Ureter (tissue), 1 donor: ENCODE measurements around the gene TGFB1. TPM values are rescaled to one million over a fixed set of nuclear protein-coding genes. Genes with fewer than 3 reads are reported as not detected.
"Not testable (repeated sequence)": the region's sequence is repeated elsewhere in the genome, so short reads cannot be mapped to it uniquely, and the experiment has no call there.

Experiments
- DNase-seq: peaks from one replicate; pipeline ENCODE4 v3.0.0-alpha.2; 2020; ENCODE audit warnings: low spot score
- total RNA-seq: library from RNA; stranded (reverse); gene quantifications from one replicate; pipeline ENCODE4 v1.2.4, GENCODE V29; 2023
- donor health status: DM: yes; HTN: yes; CAD: no.

The TGFB1 gene
- 26.3 TPM for total RNA-seq

DNA sequence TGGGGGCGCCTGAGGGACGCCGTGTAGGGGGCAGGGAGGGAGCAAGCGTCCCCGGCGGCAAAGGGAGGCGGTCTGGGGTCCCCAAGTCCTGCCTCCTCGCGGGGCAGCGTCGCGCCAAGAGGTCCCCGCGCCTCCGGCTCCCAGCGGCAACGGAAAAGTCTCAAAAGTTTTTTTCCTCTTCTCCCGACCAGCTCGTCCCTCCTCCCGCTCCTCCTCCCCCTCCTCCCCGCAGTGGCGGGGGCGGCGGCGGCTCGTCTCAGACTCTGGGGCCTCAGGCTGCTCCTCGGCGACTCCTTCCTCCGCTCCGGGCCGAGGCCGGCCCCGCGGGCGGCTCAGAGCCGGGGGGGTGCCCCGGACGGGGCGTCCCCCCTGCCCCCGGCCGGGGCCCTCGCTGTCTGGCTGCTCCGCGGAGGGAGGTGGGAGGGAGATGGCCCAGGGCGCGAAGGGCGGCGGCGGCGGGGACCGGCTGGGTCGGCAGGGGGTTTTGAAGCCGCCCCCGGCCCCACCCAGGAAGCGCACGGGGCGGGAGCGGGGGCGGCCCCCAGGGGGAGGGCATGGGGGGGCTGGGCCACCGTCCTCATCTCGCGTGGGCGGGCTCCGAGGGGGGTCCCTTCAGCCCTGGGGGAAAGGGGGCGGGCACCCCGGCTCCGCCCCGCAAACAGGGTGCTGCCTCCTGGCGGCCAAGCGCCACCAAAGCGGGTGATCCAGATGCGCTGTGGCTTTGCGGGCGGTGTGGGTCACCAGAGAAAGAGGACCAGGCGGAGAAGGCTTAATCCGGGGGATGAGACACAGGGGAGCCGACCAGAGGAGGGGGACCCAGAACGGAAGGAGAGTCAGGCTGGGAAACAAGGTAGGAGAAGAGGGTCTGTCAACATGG, at the start of gene TGFB1:
Gene TGFB1, minus strand, starts transcription at position 457 of the 877 bp plus-strand sequence. CDS start 878 bp downstream, outside the sequence.
- peak; percentile 86 for DNase-seq

- DNase-seq = no peak
Measured at GRCh38 chr19:41402010-41402409, 48.3 kb upstream of the TGFB1 start.

- DNase-seq = no peak
Measured at GRCh38 chr19:41401483-41401882, 47.8 kb upstream of the TGFB1 start.

DNA sequence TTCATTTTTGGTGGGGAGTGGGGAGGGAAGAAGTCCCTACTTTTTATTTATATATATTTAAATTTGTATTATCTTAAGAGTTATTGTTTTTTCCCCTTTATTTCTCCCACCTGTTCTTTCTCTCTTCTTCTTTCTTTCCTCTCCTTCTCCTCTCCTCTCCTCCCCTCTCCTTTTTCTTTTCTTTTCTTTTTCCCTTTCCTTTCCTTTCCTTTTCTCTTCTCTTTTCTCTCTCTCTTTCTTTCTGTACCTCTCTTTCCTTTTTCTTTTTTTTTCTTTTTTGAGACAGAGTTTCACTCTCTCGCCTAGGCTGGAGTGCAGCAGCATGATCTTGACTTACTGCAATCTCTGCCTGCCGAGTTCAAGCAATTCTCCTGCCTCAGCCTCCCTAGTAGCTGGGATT, 45.8 kb upstream of the TGFB1 start:
- DNase-seq = no peak

DNA sequence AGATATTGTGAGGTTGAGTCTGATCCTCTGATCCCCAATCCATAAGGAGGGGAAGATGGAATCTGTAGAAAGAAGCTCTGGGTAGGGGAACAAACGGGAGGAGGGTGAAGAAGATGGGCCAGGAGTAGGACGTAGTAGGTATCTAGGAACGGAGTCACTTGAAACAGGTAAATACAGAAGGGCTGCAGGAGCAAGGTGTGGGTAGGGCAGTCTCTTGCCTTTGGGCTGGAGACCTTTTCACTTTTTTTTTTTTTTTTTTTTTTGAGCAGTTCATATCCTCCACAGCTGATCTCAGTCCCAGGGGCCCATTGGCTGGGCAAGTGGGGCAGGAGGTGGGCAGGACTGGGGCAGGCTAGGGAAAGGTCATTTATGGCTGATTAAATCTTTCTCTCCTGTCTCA, 45.4 kb upstream of the TGFB1 start:
- no peak for DNase-seq

DNA sequence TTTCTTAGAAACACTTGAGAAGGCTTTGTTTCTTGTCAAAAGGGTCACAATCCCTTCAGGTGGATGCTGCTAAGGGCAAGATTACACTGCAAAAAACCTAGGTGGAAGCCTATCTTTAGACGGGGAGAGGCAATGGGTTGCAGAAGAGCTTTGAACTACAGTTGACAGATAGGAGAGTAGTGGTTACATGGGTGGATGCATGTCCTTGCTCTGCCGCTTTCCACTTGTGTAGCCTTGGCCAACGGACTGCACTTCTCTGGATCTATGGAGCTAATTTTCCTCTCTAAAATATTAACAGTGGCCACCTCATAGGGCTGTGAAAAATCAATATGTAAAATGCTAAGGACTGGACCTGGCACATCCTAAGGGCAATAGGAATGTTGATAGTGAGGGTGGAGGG, 44.9 kb upstream of the TGFB1 start:
- DNase-seq = no peak

GRCh38 chr19:41398050-41398418, 44.3 kb upstream of the TGFB1 start:
- no peak for DNase-seq

GRCh38 chr19:41397086-41398049, 43.6 kb upstream of the TGFB1 start, which contains the start of the genes BCKDHA and EXOSC5:
BCKDHA (plus strand) TSS chr19:41397818; CDS start chr19:41397828, 10 bp downstream.
EXOSC5 (minus strand) TSS chr19:41397359; CDS start chr19:41397328, 31 bp downstream.
- peak; percentile 99 for DNase-seq

GRCh38 chr19:41395355-41395754, 41.6 kb upstream of the TGFB1 start:
- DNase-seq = no peak

GRCh38 chr19:41392775-41393174, 39.1 kb upstream of the TGFB1 start:
- no peak for DNase-seq

- DNase-seq = no peak
Measured at GRCh38 chr19:41391618-41392017, 37.9 kb upstream of the TGFB1 start.

GRCh38 chr19:41386442-41386841, 32.7 kb upstream of the TGFB1 start:
- no peak for DNase-seq

DNA sequence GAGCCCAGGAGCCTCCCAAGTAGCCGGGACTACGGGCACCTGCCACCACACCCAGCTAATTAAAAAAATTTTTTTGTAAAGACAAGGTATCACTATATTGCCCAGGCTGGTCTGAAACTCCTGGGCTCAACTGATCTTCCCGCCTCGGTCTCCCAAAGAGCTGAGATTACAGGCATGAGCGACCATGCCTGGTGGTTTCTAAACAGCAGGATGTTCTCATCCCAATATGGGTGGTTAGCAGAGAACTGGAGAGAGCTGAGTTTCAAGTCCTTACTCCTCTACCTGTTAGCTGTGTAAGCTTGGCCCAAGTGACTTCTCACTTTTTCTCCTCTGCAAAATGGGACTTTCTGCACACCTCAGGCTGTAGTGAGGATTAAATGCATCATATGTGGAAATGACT, 30.6 kb upstream of the TGFB1 start:
- DNase-seq = no peak

DNA sequence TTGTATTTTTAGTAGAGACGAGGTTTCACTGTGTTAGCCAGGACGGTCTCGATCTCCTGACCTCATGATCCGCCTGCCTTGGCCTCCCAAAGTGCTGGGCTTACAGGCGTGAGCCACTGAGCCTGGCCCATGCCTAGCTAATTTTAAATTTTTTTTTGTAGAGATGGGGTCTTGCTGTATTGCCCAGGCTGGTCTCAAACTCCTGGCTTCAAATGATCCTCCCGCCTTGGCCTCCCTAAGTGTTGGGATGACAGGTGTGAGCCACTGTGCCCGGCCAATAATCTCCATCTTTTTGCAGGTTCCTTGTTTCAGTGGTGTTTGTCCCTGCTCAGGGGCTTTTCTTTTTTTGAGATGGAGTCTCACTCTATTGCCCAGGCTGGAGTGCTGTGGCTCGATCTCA, 27.8 kb upstream of the TGFB1 start:
- not testable (repeated sequence) for DNase-seq

- DNase-seq = no peak
Measured at GRCh38 chr19:41377977-41378709, 24.4 kb upstream of the TGFB1 start.

GRCh38 chr19:41376998-41377365, 23.3 kb upstream of the TGFB1 start:
- no peak for DNase-seq

DNA sequence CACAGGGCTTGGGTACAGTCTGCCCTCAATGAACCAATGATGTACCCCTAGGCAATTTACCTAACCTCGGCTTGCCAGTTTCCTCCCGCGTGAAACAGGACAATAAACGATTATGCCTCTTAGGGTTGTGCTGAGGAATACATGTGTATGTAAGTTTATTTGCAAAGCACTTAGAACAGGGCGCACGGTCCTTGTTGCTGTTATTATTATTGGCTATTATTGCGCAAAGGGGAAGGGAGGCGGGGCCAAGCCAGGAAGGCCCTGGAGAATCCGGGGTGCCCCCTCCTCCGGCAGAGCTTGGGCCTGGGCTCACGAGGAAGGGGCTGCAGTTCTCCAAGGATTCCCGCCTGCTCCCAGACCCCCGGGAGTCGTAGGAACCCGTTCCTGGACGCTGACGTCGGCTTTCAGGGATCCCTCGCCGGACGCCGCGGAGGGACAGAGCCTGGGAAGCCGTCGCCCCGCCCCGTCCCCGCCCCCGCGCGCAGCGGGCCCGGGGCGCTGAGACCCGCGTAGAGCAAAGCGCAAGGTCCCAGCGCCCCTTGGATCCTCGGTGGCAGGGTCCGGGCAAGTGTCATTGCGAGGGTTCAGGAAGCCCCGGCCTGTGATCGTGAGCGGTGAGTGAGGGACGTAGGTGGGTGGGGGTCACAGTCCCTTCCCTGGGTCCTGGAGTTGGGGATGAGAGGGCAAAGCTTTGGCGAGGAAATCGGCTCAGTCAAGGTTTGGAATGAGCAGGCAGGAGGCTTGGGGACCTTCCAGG, 22.7 kb upstream of the TGFB1 start, which contains the start of gene TMEM91:
Gene TMEM91, plus strand, starts transcription at position 293 of the 757 bp plus-strand sequence. CDS start 1,777 bp downstream, outside the sequence.
- no peak for DNase-seq

- DNase-seq = peak; percentile 84
Measured at GRCh38 chr19:41373993-41374392, 20.3 kb upstream of the TGFB1 start.

- DNase-seq = no peak
Measured at GRCh38 chr19:41372501-41372900, 18.8 kb upstream of the TGFB1 start.

GRCh38 chr19:41371541-41371940, 17.8 kb upstream of the TGFB1 start:
- DNase-seq = no peak

GRCh38 chr19:41371119-41371518, 17.4 kb upstream of the TGFB1 start:
- DNase-seq = not testable (repeated sequence)
